Mesenteric fat pad (tissue), 1 donor: ENCODE measurements around the gene SLC17A9. TPM values are rescaled to one million over a fixed set of nuclear protein-coding genes. Genes with fewer than 3 reads are reported as not detected.
A peak's percentile ranks its signal among the peaks of the same experiment; 100 is the strongest.

Source experiments
- DNase-seq: peaks from one replicate; pipeline ENCODE4 v3.0.0-alpha.2; 2020; ENCODE audit warnings: low spot score
- total RNA-seq: library from RNA; stranded (reverse); fragmentation: NEBNext Ultra II Directional; extraction: Animal tissue kit (Norgen Biotek cat#: 25700); gene quantifications from one replicate; pipeline ENCODE4 v1.2.1, GENCODE V29; 2021
- donor health status: DM: yes; HTN: yes; CAD: no.

SLC17A9 gene
- total RNA-seq, 1 donor from 2014 or later, result 12.7 TPM

DNA sequence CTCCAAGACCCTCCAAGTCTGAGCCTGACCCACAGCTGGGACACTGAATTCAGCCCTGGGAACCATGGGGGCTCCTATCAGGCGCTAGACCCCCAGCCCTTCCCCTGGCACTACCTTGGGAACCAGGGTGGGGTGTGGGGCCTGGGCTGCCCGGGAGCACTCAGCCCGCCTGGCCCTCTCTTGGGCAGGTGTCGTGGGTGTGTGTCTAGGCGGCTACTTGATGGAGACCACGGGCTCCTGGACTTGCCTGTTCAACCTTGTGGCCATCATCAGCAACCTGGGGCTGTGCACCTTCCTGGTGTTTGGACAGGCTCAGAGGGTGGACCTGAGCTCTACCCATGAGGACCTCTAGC is 14.6 kb downstream of the SLC17A9 start:
- no peak for DNase-seq

DNA sequence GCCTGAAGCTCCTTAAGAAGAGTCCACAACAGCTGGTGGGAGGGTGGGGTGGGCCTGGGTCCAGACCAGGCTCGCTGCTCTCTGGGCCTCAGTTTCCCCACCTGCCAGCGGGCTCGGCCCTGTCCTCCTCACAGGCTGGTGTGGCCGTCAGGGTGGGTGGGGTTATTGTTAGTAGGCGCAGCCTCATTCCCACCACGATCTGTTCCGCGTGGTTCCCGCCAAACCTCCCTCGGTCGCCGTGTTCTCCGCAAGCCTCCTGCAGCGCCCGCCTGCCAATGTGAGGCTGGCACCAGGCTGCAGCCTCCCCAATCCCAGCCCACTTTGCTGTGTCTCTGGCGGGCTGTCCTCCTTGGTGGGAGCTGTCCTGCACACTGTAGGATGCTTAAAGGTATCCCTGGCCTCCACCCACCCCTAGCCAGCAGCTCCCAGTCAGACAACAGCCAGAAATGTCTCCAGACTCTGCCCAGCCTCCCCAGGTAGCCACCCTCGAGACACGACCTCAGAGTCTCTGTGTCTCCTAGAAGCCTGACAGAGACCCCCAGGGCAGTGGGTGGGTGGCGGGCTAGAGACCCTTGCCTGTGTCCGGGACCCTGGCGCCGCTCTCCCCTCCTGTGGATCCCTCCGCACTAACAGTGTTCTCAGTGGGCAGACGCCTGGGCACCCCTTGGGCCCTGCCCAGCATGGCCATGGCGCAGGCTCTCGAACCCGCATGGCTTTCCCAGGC is 15.3 kb downstream of the SLC17A9 start:
- DNase-seq, result no peak

DNA sequence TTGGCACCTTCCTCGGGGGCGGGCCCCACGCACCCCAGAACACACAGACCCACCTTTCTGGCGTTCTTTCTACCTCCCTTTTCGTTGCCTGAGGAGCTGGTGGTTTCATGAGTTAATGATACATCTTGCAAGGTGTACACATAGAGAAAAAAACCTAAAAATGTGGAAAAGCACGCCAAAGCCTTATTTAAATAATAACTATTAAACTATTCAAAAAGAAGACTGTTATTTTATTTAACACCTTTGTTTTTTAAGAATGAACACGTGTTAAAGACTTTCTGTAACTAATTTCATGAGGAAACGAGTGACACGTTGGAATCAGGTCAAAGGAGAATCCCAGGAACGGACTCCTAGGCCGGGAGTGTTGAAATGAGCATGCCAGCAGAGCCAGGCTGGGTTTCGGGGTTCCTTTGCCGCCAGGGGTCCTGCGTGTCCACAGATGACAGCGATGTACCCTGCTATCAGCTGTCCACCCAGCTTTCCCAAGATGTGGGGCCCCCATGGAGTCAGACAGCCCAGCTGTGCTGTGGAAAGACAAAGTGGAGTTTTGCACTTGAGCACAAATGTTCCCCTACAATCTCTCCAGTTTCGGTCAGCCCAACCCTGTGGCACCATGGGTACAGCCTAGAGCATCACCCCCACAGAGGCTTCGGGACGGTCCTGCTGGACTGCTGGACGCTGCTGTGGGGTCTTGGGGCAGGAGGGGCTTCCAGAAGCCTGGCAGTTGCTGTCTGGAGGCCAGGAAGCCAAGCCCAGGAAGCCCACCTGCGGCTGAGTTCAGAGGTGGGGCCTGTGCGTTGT is 16.1 kb downstream of the SLC17A9 start:
- no peak for DNase-seq

DNA sequence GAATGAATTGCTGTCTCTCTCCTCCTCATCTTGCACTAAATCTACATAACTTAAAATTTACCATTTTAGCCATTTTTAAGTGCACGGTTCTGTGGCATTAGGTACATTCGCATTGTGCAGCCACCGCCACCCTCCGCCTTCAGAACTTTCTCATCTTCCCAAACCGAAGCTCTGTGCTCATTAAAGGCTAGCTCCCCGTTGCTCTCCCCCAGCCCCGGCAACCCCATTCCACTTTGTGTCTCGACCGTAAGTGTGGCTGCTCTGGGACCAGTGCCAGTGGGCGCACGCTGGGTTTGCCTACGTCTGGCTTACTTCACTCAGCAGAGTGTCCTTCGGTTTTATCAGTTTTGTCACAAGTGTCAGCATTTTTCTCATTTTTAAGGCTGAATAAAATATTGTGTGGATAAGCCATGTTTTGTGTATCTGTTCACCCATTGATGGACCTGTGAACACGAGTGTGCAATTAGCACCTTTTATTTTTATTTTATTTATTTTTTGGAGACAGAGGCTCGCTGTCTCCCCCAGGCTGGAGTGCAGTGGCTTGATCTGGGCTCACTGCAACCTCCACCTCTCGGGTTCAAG is 16.8 kb downstream of the SLC17A9 start:
- no peak for DNase-seq

DNA sequence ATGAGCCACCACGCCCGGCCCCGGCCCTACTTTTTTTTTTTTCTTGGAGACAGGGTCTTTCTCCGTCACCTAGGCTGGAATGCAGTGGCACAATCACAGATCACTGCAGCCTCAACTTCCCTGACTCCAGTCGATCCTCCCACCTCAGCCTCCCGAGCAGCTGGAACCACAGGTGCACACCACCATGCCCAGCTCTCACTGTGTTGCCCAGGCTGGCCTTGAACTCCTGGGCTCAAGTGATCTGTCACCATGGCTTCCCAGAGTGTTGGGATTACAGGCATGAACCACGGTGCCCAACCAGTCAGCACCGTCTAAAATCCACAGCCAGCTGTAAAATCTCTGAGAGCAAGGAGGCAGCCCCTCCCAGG is 17.4 kb downstream of the SLC17A9 start:
- DNase-seq, result no peak

DNA sequence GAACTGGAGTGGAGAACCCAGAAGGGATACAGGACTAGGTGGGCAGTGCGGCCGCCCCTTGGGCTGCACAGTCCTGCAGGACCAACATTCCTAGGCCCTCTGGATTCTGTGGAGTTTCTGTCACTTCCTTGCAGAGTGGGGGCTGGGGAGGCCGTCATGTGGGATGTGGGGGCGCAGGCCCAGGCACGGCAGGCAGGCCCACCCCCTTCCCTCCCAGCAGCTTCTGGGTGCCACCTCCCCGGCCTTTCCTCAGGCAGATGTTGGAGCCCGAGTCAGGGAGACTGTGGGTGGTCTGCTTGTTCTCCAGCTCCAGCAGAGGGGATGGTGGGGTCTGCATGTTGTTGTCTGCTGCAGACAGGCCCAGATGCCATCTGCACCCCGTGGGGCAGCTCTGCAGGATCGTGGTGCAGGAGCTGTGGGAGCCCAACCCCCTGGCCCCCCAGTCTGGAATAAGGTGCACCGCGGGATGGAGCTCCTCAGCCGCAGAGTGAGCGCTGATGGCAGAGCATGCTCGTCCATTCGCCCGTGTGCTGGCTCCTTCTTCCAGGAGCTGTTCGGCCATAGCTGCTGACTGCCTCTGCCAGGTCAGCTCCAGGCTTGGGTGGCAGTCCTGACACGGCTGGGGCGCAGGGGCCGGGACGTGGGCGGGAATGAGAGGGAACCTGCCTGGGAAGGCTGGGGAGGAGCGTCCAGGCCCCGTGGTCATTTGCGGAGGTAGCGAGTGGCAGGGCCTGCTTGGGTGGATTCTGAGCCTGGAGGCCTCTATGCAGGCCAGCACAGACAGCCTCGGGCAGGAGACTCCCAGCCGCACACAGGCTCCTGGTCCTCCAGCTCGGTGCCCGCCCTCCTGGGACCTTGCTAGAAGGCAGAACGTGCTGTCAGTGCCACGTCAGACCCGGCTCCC is 18.1 kb downstream of the SLC17A9 start:
- no peak for DNase-seq

DNA sequence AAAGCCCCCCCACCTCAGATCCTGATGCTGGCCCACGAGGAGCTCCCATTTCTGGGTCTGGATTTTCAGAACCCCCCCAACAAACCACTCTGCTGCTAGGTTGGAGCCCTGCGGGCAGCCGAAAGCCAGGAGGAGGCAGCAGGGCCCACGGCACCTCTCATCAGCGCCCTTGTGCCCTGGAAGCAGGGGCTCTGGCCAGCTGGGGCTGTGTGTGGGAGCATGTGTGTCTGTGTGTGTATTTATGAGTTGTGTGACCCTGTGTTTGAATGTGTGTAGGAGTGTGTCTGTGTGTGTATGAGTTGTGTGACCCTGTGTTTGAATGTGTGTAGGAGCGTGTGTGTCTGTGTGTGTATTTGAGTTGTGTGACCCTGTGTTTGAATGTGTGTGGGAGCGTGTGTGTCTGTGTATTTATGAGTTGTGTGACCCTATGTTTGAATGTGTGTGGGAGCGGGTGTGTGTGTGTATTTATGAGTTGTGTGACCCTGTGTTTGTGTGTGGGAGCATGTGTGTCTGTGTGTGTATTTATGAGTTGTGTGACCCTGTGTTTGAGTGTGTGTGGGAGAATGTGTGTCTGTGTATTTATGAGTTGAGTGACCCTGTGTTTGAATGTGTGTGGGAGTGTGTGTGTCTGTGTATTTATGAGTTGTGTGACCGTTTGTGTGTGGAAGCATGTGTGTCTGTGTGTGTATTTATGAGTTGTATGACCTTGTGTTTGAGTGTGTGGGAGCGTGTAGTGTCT is 18.9 kb downstream of the SLC17A9 start:
- DNase-seq, result no peak

DNA sequence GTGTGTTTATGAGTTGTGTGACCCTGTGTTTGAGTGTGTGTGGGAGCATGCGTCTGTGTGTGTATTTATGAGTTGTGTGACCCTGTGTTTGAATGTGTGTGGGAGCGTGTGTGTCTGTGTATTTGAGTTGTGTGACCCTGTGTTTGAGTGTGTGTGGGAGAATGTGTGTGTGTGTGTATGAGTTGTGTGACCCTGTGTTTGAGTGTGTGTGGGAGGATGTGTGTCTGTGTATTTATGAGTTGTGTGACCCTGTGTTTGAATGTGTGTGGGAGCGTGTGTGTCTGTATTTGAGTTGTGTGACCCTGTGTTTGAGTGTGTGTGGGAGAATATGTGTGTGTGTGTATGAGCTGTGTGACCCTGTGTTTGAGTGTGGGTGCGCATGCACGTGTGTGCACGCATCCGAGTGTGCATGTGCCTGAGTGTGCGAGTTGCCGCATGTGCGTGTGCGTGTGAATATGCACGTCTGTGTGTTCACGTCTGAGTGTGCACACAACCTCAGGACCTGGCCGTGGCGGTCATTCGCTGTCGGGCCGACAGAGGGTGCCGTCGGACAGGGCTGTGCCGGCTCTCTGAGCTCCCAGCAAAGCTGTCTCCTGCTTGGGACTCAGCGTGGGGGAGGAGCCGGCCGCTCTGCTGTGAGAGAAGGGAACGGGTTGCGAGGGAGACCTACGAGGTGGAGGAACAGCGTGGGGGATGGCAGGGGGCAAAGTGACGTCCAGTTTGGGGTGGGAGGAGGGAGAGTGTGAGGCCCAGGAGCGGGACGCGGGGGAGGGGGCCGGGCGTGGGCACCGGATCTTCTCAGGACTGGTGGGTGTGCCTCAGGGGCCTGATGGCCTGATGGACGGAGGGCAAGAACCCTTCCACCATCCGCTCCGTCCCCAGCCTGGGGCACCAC is 19.7 kb downstream of the SLC17A9 start:
- DNase-seq, result peak; percentile 93

DNA sequence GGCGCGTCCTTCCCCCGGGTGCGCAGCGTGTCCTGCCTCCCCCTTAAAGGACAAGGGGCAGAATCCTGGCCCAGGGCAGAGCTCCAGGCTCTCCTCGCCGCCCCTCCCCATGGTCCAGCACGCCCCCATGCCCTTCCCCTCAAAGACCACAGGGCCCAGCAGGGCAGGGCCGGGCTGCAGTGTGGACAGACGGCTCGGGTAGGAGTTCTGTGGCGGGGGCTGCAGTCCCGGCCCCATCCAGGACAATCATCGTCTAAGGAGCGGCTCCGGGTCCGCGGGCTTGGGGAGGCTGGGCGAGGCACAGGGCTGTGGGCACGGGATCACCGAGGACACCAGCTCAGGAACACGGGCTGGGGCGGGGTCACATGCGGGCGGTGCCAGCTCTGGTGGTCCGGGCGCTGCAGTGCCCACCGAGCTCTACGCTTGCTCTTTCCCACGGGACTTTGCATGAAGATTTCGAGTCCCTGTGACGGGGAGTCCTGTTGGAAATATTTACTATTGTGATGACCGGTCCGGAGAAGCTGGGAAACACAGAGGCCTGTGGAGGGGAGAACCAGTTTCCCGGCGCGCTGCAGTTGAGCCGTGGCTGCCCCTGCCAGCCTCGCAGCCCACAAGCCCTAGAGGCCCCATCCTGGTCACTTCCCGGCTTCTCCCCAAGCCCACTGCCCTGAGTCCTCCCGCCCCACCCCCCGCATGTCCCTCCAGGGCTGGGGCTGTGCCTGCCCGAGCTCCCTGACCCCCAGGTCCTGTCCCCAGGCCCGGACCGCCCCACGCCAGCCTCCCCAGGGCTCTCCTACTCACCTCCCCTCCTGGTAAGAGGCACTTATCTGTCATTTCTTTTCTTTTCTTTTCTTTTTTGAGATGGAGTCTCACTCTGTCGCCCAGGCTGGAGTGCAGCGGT is 20.6 kb downstream of the SLC17A9 start:
- DNase-seq, result no peak

DNA sequence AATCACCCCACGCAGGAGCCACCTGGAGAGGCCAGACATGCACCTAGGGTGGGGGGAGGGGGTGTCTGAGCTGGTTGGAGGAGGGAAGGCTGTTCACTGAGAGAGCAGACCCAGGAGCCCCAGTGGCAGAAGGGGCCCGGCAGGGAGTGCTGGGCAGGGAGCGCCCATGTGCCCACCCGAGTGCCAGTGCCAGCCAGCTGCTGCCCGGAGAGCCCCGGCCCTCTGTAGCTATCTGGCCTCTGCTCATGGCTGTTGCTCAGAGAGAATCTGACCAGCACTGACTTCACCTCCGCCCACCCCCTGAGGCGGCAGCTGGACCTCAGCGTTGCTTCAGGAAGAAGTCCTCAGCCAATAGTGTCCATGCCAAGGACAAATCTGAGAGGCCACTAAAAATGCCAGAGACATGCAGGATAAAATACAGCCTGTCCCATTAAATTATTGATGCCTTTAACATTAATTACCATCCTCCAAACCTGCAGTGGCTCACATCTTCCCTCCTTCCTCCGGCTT is 22.8 kb downstream of the SLC17A9 start:
- no peak for DNase-seq

DNA sequence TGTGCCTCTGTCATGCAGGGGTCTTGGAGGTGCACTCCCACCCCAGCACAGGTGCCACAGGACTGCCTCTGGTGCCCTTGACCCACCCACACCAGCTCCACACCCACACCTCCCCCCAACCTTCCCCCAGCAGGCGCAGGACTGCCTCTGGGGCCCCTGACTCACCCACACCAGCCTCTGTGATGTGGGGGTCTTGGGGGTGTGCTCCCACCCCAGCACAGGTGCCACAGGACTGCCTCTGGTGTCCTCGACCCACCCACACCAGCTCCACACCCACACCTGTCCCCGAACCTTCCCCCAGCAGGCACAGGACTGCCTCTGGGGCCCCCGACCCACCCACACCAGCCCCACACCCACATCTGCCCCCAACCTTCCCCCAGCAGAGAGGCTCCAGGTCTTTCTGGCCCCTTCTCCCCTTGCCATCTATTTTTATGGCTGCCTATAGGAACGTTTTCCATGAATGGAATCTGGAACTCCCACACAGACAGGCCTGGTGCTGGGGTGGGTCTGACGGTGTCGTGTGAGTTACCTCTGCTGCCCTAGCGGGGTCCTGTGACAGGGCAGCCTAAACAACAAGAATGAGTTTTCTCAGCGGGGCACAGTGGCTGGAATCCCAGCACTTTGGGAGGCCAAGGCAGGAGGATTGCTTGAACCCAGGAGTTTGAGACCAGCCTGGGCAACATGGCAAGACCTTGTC is 23.5 kb downstream of the SLC17A9 start:
- no peak for DNase-seq

DNA sequence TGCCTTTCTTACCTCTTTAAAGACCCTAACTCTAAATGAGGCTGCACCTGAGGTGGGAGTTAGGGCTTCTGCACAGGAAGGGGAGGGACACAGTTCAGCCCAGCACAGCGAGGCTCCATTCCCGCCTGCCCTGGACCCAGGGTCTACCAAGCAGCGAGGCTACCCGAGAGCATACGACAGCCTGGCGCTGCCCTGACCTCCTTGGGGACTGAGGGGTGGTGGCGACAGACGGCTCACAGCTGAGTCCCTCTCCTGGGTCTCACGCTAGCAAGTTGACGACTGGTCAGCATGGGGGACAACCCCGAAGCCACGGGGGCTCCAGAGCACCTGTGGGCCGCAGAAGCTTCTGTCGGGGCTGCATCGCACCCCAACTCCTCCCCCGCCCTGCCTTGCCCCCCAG is 24.4 kb downstream of the SLC17A9 start:
- no peak for DNase-seq

DNA sequence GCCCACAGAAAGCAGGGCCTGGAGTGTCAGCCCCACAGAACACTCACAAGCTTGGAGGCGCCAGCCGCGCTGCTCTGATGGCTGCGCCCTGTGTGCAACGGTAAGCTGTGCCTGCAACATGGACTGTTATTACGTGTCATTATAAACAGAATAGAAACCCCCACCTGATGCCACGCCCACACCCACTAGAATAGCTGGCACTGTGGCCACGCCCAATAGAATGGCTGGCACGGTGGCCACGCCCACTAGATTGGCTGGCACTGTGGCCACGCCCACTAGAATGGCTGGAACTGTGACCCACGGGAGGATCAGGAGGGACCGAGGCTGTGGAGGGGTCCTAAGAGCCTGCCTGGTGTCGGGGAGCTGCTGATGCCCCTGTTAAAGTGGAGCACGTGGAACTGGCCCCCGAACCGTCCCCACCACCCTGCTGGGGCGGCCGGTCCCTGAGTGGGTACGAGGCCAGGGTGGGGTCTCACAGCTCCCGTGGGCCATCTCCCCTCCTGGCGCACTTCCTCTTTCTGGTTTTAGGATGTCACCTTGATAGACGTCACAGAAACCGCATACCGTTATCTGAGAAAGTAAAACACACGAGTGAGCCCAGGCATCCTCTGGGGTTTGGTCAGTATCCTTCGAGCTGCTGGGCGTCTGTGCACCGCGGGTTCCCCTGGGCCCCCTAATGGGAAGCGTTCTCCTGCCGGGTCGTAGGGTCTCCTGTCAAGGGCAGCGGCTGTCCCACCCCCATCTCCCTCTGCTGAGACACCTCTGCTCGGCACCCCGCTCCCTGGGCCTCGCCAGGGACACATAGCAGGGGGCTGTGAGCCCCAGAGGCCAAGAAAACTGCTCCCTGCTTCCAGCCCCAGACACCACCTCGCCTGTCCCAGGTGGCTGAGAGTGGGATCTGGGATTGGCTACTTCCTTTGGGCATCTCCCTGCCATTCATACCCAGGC is 25.4 kb downstream of the SLC17A9 start:
- DNase-seq, result no peak

DNA sequence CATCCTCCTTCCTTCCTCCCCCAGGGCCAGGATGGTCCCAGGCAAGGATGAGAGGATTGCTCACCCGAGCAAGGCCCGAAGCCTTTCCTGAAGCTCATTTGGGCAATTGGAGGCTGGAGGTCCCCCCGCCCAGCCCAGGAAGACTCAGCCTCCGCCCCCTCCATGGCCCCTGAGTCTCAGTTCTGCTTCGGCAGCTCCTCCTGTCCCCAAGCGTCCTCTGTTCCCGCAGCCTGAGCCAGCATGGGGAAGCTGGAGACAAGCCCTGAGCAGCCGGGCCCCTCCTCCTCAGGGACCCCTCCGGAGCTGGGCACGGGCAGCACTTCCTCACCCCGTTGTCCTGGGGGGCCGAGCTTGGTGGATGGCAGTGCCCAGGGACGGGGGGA is 26.0 kb downstream of the SLC17A9 start:
- no peak for DNase-seq

DNA sequence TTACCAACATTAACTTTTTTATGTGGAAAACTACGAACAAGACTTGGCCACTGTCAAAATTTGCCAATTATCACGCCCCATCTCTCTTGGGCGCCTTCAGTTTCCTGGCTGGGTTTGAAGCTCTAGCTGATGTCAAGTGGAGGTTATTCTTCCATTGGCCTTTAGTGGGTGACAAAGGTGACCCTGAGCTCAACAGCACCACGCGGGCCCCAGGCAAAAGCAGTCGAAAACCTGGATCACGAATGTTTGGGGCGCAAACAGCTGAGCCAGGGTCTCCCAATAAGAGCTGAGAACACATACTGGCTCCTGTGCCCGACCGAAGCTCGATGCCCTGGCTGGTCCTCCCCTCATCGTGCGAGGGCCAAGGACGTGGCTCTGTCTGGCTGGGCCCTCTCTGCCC is 26.8 kb downstream of the SLC17A9 start:
- DNase-seq, result no peak

DNA sequence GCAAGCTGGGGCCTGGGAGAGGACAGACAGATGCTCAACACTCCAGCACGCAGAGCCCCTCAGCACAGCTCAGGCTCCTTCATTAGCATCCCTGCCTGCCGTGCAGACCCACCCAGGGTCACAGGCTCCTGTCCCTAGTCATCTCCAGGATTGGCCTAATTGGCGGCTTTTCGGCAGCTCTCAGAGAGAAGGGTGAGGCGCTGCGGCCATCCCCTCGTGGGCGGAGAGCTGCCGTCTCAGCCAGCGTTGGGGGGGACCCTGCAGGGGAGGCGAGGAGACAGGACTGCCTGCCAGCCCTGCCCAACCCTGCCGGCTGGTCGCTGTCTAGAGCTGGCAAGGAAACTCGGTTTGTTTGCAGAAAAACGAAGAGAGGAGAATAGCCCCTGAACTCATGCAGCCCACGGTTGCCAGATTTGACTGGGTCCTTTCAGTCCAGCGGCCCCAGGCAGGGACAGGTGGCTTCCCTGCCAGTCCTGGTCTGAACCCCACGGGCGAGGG is 27.4 kb downstream of the SLC17A9 start:
- DNase-seq, result no peak
